ENCODE data around the gene BTN3A1.
"Not testable (repeated sequence)": the region's sequence is repeated elsewhere in the genome, so short reads cannot be mapped to it uniquely, and the experiment has no call there.

DNA sequence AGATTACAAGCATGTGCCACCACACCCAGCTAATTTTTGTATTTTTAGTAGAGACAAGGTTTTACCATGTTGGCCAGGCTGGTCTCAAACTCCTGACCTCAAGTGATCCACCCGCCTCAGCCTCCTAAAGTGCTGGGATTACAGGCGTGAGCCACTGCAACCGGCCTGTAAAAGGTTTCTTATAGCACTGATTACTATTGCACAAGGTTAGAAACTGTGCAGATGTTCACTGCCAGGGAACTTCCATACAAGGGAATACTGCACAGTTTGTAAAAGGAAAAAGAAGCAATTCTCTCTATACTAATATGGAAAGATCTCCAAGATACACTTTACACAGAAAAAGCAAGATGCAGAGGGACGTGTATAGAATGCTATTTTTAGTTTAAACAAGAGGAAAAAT is 30.3 kb upstream of the BTN3A1 start:
- TF ChIP-seq ZNF274 (IDR thresholded peaks at IDR 0.05; ENCODE audit: low read depth, low read length); SUZ12 (IDR thresholded peaks at IDR 0.05; ENCODE audit: extremely low read depth, insufficient read depth, insufficient read length): not testable (repeated sequence)

Data from NT2/D1 (cell line).